Superior temporal gyrus (tissue), 1 donor: ENCODE results near the gene IL22.
A peak's percentile ranks its signal among the peaks of the same experiment; 100 is the strongest.

Source experiments
- DNase-seq: peaks from one replicate; pipeline ENCODE4 v3.0.0-alpha.2; 2016; ENCODE audit errors: extremely low spot score

The IL22 gene

GRCh38 chr12:68264158-68264855 lies 10.9 kb upstream of the IL22 start:
- DNase-seq = no peak

GRCh38 chr12:68263366-68263765 lies 10.0 kb upstream of the IL22 start:
- no peak for DNase-seq

GRCh38 chr12:68261896-68262295 lies 8.5 kb upstream of the IL22 start:
- DNase-seq = no peak

- DNase-seq = no peak
Observed at GRCh38 chr12:68260153-68260552, 6.7 kb upstream of the IL22 start.

- no peak for DNase-seq
Observed at GRCh38 chr12:68259318-68259940, 6.0 kb upstream of the IL22 start.

DNA sequence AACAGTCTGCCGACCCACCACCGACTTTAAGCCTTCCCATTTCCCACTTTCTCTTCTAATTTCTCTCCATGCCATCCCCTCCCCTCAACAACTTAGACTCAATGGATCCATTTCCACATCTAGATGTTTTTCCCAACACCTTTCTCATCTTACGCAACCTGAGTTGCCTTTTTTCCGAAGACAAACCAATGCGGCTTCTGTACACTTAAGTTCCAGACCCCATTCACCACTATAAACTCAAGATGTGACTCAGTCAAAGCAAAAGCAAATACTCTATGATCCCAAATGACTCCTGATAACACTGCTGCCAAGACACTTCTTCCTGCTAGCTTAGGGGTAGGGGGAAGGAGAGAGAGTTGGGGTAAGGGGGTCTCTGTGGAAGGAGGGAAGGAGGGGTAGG lies 1.3 kb downstream of the IL22 start:
- DNase-seq = no peak

DNA sequence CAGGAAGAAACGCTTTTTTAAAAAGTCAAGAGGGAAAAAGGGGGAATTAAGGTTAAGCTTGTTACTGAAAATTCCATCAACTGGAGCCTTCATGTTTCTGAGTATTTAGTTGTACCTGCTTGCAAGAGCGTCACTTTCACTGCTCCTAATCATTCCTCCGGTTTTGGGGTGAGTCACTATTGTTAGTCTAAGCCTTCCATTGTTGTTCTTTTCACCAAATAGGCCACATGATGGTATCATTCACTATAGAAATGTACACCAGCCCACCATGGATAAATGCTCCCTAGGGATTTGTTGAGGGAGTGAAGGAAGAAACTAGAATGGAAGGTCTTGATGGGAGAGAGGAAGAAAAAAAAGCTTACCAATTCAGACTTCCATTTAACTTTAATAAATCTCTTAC lies 3.0 kb downstream of the IL22 start:
- no peak for DNase-seq

- DNase-seq = no peak
Observed at GRCh38 chr12:68247785-68248184, 5.6 kb downstream of the IL22 start.

DNA sequence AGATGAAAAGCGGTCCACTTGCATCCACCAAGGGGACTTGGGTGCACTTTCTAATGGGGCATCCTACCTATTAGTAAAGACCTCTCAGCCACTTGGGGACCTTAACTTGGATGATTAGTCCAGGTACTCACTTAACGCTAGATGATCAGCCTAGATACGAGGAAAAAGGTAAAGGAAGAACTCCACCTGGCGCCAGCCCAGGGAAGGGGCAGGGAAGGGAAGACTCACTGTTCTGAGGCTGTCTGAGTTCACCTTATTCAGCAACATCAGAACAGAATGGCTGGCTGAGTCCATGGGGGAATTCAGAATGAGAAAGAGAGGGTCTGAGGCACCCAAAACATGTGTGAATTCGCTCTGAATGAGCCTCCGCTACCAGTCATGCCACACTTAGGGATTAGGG lies 7.1 kb downstream of the IL22 start:
- no peak for DNase-seq

DNA sequence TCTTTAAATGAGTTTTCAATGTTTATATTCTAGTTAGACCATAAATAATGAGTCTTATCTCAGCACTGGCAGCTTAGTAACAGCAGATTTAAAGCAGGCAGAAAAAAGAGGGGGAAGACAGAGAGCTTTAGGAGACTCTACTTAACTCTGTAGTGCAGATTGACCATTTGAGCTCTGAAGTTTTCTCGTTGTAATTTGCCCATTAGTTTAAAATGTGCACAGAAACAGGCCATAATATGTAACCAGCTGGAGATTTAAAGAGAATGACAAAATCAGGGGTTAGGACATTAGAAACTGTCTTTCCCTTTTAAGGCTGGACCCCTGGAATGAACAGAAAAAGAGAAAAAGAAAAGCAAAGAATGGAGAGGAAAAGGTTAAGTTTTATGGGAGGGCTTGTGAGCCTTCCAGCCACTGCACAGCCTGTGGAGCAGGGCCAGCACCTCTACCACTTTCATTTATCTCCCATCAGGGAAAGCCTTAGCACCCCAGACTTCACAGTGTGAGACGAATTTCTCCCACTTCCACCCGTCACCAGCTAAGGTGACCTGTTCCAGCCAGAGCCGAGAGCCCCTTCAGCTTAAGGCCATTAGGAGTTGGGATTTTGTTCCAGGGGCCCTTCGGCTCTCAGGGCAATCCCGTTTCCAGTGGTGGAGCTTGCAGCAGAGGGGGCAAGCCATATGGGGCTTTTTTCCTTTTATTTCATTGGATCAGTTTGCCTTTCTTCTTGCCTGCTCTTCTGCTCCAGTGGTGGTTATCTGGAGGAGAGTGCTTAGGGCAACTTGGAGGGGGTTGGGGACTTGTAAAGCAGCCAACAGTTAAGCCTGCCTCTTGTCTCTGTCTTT lies 8.0 kb downstream of the IL22 start:
- no peak for DNase-seq

DNA sequence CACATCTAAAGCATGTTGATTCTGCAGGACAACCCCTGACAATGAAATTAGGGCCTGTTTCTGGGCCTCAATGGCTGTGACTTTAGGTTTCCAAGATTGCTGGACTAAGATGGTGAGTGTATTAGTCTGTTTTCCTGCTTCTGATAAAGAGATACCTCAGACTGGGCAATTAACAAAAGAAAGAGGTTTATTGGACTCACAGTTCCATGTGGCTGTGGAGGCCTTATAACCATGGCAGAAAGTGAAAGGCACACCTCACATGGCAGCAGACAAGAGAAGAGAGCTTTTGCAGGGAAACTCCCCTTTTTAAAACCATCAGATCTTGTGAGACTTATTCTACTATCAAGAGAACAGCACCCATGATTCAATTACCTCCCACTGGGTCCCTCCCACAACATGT lies 10.6 kb downstream of the IL22 start:
- DNase-seq = no peak

- DNase-seq = no peak
Observed at GRCh38 chr12:68240975-68241374, 12.4 kb downstream of the IL22 start.

GRCh38 chr12:68240079-68240478 lies 13.3 kb downstream of the IL22 start:
- DNase-seq = peak; percentile 25

DNA sequence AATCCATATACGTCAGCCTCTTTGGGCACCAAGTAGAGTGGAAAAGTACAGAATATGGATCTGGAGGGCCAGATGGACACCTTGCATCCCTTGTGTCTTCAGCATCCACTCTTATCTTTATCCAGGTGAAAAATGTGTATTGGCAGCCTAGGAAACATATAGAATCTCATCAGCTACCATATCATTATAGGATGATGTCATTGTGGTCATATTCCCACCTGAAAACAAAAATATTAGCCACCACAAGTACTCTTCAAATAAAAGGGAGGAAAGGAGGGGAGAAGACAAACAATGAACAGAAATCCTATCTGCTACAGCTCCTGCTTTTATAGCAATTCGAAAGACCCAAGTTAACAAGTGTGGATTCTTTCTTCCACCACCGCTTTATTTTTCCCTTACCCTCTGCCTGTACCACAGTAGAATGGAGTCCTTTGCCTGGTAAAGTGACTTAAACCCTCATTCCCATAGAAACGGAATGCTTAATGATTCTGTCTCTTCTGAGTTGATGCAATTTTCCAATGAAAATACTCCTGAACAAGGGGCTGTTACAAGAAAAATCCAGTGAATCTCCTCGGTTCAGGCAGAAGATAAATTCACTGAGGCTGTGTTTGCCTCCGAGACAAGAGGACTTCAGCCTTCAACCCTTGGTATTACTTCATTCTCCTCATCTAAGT lies 14.0 kb downstream of the IL22 start:
- DNase-seq = no peak

DNA sequence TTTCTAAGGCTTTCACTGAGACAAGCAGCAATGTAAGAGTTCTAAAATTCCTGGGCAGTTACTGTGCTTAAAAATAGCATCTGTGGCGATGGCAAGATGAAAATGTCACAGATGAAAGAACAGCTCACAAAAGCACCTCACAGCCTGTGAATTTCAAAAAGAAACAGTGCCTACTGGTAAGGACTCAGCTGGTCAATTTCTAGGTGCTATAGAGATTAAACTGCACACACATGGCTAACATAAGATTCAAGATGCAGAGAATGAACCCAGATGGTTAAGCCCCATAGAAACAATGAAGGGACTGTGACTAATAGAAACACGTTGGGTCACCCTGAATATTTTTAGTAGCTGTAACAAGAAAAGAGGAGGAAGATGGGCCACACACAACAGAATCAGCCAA lies 15.8 kb downstream of the IL22 start:
- peak; percentile 45 for DNase-seq

- peak; percentile 40 for DNase-seq
Observed at GRCh38 chr12:68237078-68237477, 16.3 kb downstream of the IL22 start.

DNA sequence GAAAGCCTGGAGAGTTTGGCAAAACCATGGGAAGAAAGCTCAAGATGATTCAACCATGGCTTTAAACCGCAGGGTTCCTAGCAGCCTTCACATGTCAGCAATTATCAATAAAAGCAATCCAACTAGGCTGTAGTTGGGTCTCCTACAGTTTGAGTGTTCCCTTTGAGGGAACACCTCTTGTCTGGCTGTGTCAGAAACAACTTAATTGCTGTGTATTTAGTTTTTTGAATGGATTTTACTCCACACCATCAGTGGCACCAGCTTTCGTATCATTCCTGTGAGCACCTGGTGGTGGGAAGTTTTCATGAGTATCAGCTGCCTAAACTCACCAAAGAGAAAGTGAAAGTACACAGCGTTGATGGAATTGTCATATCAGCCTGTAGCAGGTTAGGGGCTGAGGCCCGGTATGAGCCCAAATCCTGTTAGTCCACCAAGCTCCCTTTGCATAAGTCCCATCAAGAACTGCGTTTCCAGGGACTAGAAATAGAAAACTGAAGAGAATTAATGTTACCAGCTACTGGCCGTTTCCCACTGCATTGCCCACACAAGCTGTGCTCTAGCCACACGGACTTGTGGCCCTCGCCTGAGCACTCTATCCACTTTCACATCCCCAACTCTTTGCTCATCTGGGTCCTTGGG lies 16.9 kb downstream of the IL22 start:
- DNase-seq = no peak

DNA sequence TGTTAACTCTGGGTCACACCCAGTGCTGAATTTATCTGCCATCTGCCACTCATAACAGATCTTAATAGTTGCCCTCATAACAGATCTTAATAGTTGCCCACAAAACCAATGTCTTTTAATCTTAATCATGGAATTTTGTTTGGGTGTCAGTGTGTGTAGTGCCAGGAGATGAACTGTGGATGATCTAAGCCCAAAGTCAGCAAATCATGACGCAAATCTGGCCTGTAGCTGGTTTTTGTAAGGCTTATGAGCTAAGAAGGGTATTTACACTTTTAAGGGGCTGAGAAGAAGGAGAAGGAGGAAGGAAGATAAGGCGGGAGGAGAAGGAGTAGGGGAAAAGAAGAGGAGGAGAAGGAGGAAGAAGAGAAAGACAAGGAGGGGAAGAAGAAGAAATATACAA lies 17.8 kb downstream of the IL22 start:
- no peak for DNase-seq

GRCh38 chr12:68234140-68234539 lies 19.3 kb downstream of the IL22 start:
- peak; percentile 45 for DNase-seq

DNA sequence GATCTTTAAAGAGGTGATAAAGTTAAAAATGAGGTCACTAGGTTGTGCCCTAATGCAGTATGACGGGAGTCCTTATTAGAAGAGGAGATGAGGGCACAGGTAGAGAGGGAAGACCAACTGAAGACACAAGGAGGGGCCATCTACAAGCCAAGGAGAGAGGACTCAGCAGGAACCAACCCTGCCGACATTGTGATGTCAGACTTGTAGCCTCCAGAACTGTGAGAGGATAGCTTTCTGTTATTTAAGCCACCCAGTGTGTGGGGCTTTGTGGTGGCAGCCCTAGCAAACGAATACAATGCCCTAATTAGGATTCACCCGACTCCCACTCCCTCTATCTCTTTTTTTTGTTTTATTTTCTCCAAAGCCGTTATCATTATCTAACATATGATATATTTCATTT lies 19.9 kb downstream of the IL22 start:
- DNase-seq = no peak

GRCh38 chr12:68231691-68232090 lies 21.7 kb downstream of the IL22 start:
- DNase-seq = peak; percentile 46

DNA sequence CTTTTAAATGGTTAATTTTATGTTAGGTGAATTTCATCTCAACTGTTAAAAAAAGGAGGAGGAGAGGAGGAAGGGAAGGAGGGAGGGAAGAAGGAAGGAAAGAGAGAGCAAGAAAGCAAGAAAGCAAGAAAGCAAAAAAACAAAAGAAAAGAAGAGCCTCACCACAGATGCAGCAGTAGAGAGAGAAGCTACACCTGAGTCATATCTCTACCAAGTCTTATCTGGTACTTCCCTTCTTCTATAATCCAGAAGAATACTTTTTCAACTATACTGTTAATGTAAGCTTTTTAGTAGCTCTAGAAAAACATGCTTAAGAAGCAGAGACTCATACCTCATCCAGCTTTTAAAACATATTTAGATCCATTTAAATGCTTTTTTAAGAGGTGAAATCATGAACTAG lies 22.2 kb downstream of the IL22 start:
- no peak for DNase-seq
